GM12878 (cell line): ENCODE measurements around the gene HSPA12A. TPM values are rescaled to one million over a fixed set of nuclear protein-coding genes. Genes with fewer than 3 reads are reported as not detected.

Experiments used
- ATAC-seq: fragments of 200-7000 bp; cut with Tn5 transposase; 3 replicates; pipeline ENCODE4 v1.9.1; 2020; ENCODE audit warnings: mild to moderate bottlenecking, moderate library complexity
- BruUV-seq: library from RNA; stranded (reverse); fragments of 400-500 nt; replicated peaks from 2 replicates; lab custom pipeline; 2021; lab: Mats Ljungman, UMichigan
- CTCF ChIA-PET: fragments of 300-600 bp; sonication (Branson Sonifier 250); formaldehyde crosslinking; extraction: SDS; loops from one replicate; lab custom pipeline; 2021; ENCODE audit warnings: inconsistent platforms; lab: Yijun Ruan, JAX
- POLR2A ChIA-PET: fragments of 350-600 bp; formaldehyde crosslinking; extraction: SDS; loops from one replicate; lab custom pipeline; 2021; ENCODE audit warnings: inconsistent platforms; lab: Charles Lee
- RAD21 ChIA-PET: fragments of 300-600 bp; sonication (Branson Sonifier 250); formaldehyde crosslinking; loops from one replicate; lab custom pipeline; 2023; ENCODE audit warnings: antibody characterized with exemption; ENCODE audit not compliant: unreplicated experiment; lab: Charles Lee
- SMC1A ChIA-PET: fragments of 300-600 bp; sonication (Branson Sonifier 250); formaldehyde crosslinking; loops from one replicate; lab custom pipeline; 2023; ENCODE audit not compliant: unreplicated experiment, uncharacterized antibody; lab: Charles Lee
- DNase-seq: peaks from one replicate; pipeline ENCODE4 v3.0.0-alpha.2; 2011; ENCODE audit warnings: low read depth, low spot score
- FAIRE-seq: peaks from 3 replicates; lab custom pipeline; 2011; peaks lifted over from hg19 to GRCh38; lab: Jason Lieb, UNC
- H2AFZ ChIP-seq: 2 replicates; pipeline ENCODE4 v1.6.0; 2011; ENCODE audit warnings: low read depth, low read length, control low read depth; ENCODE audit not compliant: control insufficient read depth
- H3K27ac ChIP-seq: 2 replicates; pipeline ENCODE4 v1.5.1; 2011; ENCODE audit warnings: control low read depth; ENCODE audit not compliant: control insufficient read depth, insufficient read depth
- H3K27me3 ChIP-seq, 2 experiments: replicated peaks in 1 of 2; 2 replicates each; pipeline versions ENCODE4 v1.6.0 to v1.6.1; 2011; ENCODE audit warnings: low read length in 1 of 2; ENCODE audit not compliant: control insufficient read depth in 2 of 2, insufficient read depth in 2 of 2
- H3K36me3 ChIP-seq, 2 experiments: 2 replicates each; pipeline ENCODE4 v1.5.1; 2011; ENCODE audit warnings: low read length in 1 of 2; ENCODE audit not compliant: control insufficient read depth in 2 of 2, insufficient read depth in 2 of 2
- H3K4me1 ChIP-seq: 2 replicates; pipeline ENCODE4 v1.6.1; 2011; ENCODE audit warnings: mild to moderate bottlenecking, low read length, moderate library complexity, mixed read lengths; ENCODE audit not compliant: control insufficient read depth, insufficient read depth
- H3K4me2 ChIP-seq: 2 replicates; pipeline ENCODE4 v1.6.0; 2011; ENCODE audit warnings: control low read depth; ENCODE audit not compliant: control insufficient read depth, insufficient read depth
- H3K4me3 ChIP-seq: fragments of 200-600 bp; sonication (generic); 2 replicates; pipeline ENCODE4 v1.5.1; 2016
- H3K79me2 ChIP-seq: 2 replicates; pipeline ENCODE4 v1.6.0; 2011; ENCODE audit warnings: low read length; ENCODE audit not compliant: control insufficient read depth, insufficient read depth
- H3K9ac ChIP-seq: 2 replicates; pipeline ENCODE4 v1.8.0; 2011; ENCODE audit warnings: low read length, control low read depth, mixed read lengths; ENCODE audit not compliant: control insufficient read depth, insufficient read depth
- H3K9me3 ChIP-seq: replicated peaks from 3 replicates; pipeline ENCODE4 v1.5.1; 2011; ENCODE audit warnings: mild to moderate bottlenecking, low read length; ENCODE audit not compliant: control insufficient read depth, insufficient read depth
- H4K20me1 ChIP-seq: 2 replicates; pipeline ENCODE4 v1.6.0; 2011; ENCODE audit not compliant: control insufficient read depth, insufficient read depth
- EZH2 ChIP-seq: IDR thresholded peaks from 2 replicates; pipeline ENCODE4 v1.6.1; 2012; ENCODE audit warnings: low read depth, mild to moderate bottlenecking, control low read depth, inconsistent platforms, low read length, borderline replicate concordance; ENCODE audit not compliant: control insufficient read depth
- JUND ChIP-seq: IDR thresholded peaks from 2 replicates; pipeline ENCODE4 v1.6.1; 2012; ENCODE audit warnings: low read depth, mild to moderate bottlenecking, low read length, improper control_type of control experiment, moderate library complexity
- MAX ChIP-seq: IDR thresholded peaks from 2 replicates; pipeline ENCODE4 v1.6.1; 2012; ENCODE audit warnings: low read depth, low read length, improper control_type of control experiment
- POLR2AphosphoS2 ChIP-seq: IDR thresholded peaks from 2 replicates; pipeline ENCODE4 v1.6.1; 2011; ENCODE audit warnings: low read depth, mild to moderate bottlenecking, low read length, improper control_type of control experiment, moderate library complexity
- RAD51 ChIP-seq: fragments of 450-650 bp; IDR thresholded peaks from 2 replicates; pipeline ENCODE4 v1.6.1; 2016; ENCODE audit warnings: moderate library complexity, mild to moderate bottlenecking, inconsistent platforms
- RELA ChIP-seq: fragments of 450-650 bp; IDR thresholded peaks from 2 replicates; pipeline ENCODE4 v1.8.0; 2014; ENCODE audit warnings: borderline replicate concordance; ENCODE audit not compliant: partially characterized antibody
- SREBF2 ChIP-seq: IDR thresholded peaks from 2 replicates; pipeline ENCODE4 v1.6.1; 2012; ENCODE audit warnings: mild to moderate bottlenecking, low read length
- ZNF622 ChIP-seq: fragments of 450-650 bp; IDR thresholded peaks from 2 replicates; pipeline ENCODE4 v1.6.1; 2017; ENCODE audit warnings: mild to moderate bottlenecking, inconsistent platforms
- ZSCAN29 ChIP-seq: fragments of 450-650 bp; IDR thresholded peaks from 2 replicates; pipeline ENCODE4 v1.6.1; 2017; ENCODE audit warnings: mild to moderate bottlenecking, moderate library complexity
- WGBS: methylation state at CpG from one replicate; pipeline ENCODE4 v1.1.6; 2016; ENCODE audit warnings: low lambda C conversion rate; ENCODE audit not compliant: insufficient replicate concordance, insufficient coverage; ENCODE audit errors: missing lambda C conversion rate; 5-methylcytosine and 5-hydroxymethylcytosine counted together
- in situ Hi-C: fragments of 300-500 bp; cut with MboI; formaldehyde crosslinking; loops from 9 replicates; pipeline ENCODE4 v1.14.3; 2018; ENCODE audit warnings: mixed read lengths
- intact Hi-C: fragments of 100-400 bp; cut with micrococcal nuclease; formaldehyde crosslinking; loops from one replicate; pipeline ENCODE4 v1.14.2; 2022; ENCODE audit not compliant: unreplicated experiment
- polyA plus RNA-seq, 11 experiments: library from polyadenylated mRNA; depleted of rRNA in 4 of 11; unstranded in 6 of 11; stranded (reverse) in 5 of 11; fragments of >200 nt; fragmentation: Nextera tagmentation in 4 of 11; fragmentation: Illumina TruSeq in 1 of 11; extraction: Ambion mirVana in 4 of 11; extraction: Trizol in 1 of 11; gene quantifications; 1 replicate in 1 of 11; 2 replicates in 10 of 11; pipeline versions ENCODE4 v1.2.1 to v1.2.3, GENCODE V29; 2011 to 2016; ENCODE audit warnings: inconsistent platforms in 2 of 11, missing spikeins in 2 of 11, low read depth in 1 of 11
- total RNA-seq, 4 experiments: library from RNA; depleted of rRNA in 3 of 4; stranded (reverse); fragments of >200 nt in 3 of 4; fragmentation: Illumina TruSeq in 1 of 4; extraction: Trizol in 1 of 4; gene quantifications; 2 replicates each; pipeline versions ENCODE4 v1.2.1 to v1.2.3, GENCODE V29; 2013 to 2021

The HSPA12A gene
- total and polyA plus RNA-seq, 10 of the 15 experiments (the other 5 are each of a cell fraction or from before 2014, with no cell fraction given): 0.90 to 20.2 (median 2.8) TPM

- TF ChIP-seq RAD51 (no peak), ZNF622 (no peak), POLR2AphosphoS2 (no peak), JUND (no peak), RELA (no peak), ZSCAN29 (no peak), EZH2 (no peak), MAX (no peak)
- Histone ChIP-seq H3K4me2 (no peak overlapping the region), H4K20me1 (no peaks in the 10 kb centered on the region), H3K4me3 (no peak overlapping the region), H3K36me3 (no peaks in the 10 kb centered on the region), H3K9me3 (no peaks in the 10 kb centered on the region), H3K79me2 (no peaks in the 10 kb centered on the region), H3K4me1 (no peaks in the 10 kb centered on the region), H2AFZ (no peak overlapping the region), H3K9ac (no peak overlapping the region), H3K27me3 (no peaks in the 10 kb centered on the region; a peak in 2 of 4 replicates), H3K27ac (no peak overlapping the region)
- DNase-seq (no peak), FAIRE-seq (no peak), ATAC-seq (no peak)
- ChIA-PET SMC1A (no interaction called here), RAD21 (no interaction called here), POLR2A (no interaction called here), CTCF (interaction anchor here (0.9 kb wide), 1 partner anchor 11 kb away, joined by 3 read pairs; no protein-coding TSS in a partner anchor)
- in situ Hi-C loops: no loop called here
- intact Hi-C loops: no loop called here
- WGBS: 11% methylated on average over 9 of the region's 9 CpGs
- BruUV-seq: no TSS peak
These were observed 43.3 kb downstream of the HSPA12A start for GRCh38 chr10:116699049-116699448.

GRCh38 chr10:116698364-116698763 lies 44.0 kb downstream of the HSPA12A start:
- SMC1A ChIA-PET: no interaction called here

More at GRCh38 chr10:116698364-116698763, 44.0 kb downstream of the HSPA12A start:
- no peaks in the 10 kb centered on the region; a peak in 2 of 4 replicates for H3K27me3 ChIP-seq
- H4K20me1 ChIP-seq: no peaks in the 10 kb centered on the region
- no peaks in the 10 kb centered on the region for H3K4me1 ChIP-seq
- no peak for TF ChIP-seq SREBF2
- WGBS: 31% methylated on average over 9 of the region's 9 CpGs
- no peak overlapping the region for H3K4me2 ChIP-seq
- CTCF ChIA-PET: no interaction called here
- H3K9me3 ChIP-seq: no peaks in the 10 kb centered on the region
- in situ Hi-C loops (no loop called here), intact Hi-C loops (no loop called here)
- H3K27ac ChIP-seq: no peak overlapping the region
- no TSS peak for BruUV-seq
- no peak overlapping the region for H3K4me3 ChIP-seq
- no peak overlapping the region for H3K9ac ChIP-seq
- POLR2A ChIA-PET: no interaction called here
- no peaks in the 10 kb centered on the region for H3K36me3 ChIP-seq
- ATAC-seq (no peak), FAIRE-seq (no peak), DNase-seq (no peak)
- RAD21 ChIA-PET: no interaction called here
- H2AFZ ChIP-seq: no peak overlapping the region
- H3K79me2 ChIP-seq: no peaks in the 10 kb centered on the region
